ENCODE measurements around the gene CCT8.

CCT8 gene

GRCh38 chr21:29077651-29078090 lies 4.2 kb upstream of the CCT8 start:
- DNase-seq, result peak; percentile 74

GRCh38 chr21:29076731-29077640 lies 3.5 kb upstream of the CCT8 start:
- DNase-seq, result peak; percentile 22

GRCh38 chr21:29075706-29076466 lies 2.4 kb upstream of the CCT8 start:
- DNase-seq, result no peak

- DNase-seq, result no peak
These were observed 1.3 kb upstream of the CCT8 start for GRCh38 chr21:29074783-29075182.

- no peak for DNase-seq
These were observed 544 bp upstream of the CCT8 start for GRCh38 chr21:29074007-29074376.

- no peak for DNase-seq
These were observed 601 bp downstream of the CCT8 start for GRCh38 chr21:29072873-29073221.

GRCh38 chr21:29064850-29065481 lies 8.5 kb downstream of the CCT8 start:
- no peak for DNase-seq

- no peak for DNase-seq
These were observed 16.9 kb downstream of the CCT8 start for GRCh38 chr21:29056538-29057050.

- peak; percentile 33 for DNase-seq
These were observed 17.4 kb downstream of the CCT8 start for GRCh38 chr21:29056005-29056404.

- no peak for DNase-seq
These were observed 18.4 kb downstream of the CCT8 start for GRCh38 chr21:29055080-29055479.

GRCh38 chr21:29053656-29054055 lies 19.8 kb downstream of the CCT8 start:
- DNase-seq, result peak; percentile 37

- peak; percentile 80 for DNase-seq
These were observed 20.4 kb downstream of the CCT8 start for GRCh38 chr21:29053011-29053553.

GRCh38 chr21:29052224-29052623 lies 21.2 kb downstream of the CCT8 start:
- no peak for DNase-seq

GRCh38 chr21:29034678-29035077 lies 38.8 kb downstream of the CCT8 start:
- DNase-seq, result no peak

GRCh38 chr21:29033871-29034270 lies 39.6 kb downstream of the CCT8 start:
- no peak for DNase-seq

GRCh38 chr21:29033301-29033700 lies 40.1 kb downstream of the CCT8 start:
- no peak for DNase-seq

GRCh38 chr21:29030909-29031308 lies 42.5 kb downstream of the CCT8 start:
- DNase-seq, result no peak

GRCh38 chr21:29029524-29029923 lies 43.9 kb downstream of the CCT8 start:
- no peak for DNase-seq

- no peak for DNase-seq
These were observed 48.1 kb downstream of the CCT8 start for GRCh38 chr21:29025328-29025713.

- peak; percentile 92 for DNase-seq
These were observed 48.7 kb downstream of the CCT8 start, which contains the start of gene USP16 for GRCh38 chr21:29024474-29025327. USP16 (plus strand) TSS chr21:29024668; CDS start chr21:29027914, 3,246 bp downstream.

- DNase-seq, result no peak
These were observed 51.3 kb downstream of the CCT8 start for GRCh38 chr21:29022166-29022565.

GRCh38 chr21:29018540-29018939 lies 54.9 kb downstream of the CCT8 start:
- peak; percentile 37 for DNase-seq
